Nephron (organoid): ENCODE data around the gene SLC2A13.
"Not testable (repeated sequence)": the region's sequence is repeated elsewhere in the genome, so short reads cannot be mapped to it uniquely, and the experiment has no call there.

Experiments used
- H3K27ac Mint-ChIP-seq, 3 experiments: 2 replicates each; pipeline ENCODE4 v1.8.0; 2020; ENCODE audit warnings: mixed read lengths in 3 of 3, mild to moderate bottlenecking in 2 of 3, moderate library complexity in 1 of 3
- H3K27me3 Mint-ChIP-seq: 2 replicates; pipeline ENCODE4 v1.8.0; 2021; ENCODE audit warnings: low read depth, mild to moderate bottlenecking, moderate library complexity, mixed read lengths
- H3K36me3 Mint-ChIP-seq: 2 replicates; pipeline ENCODE4 v1.8.0; 2020; ENCODE audit warnings: low read depth, mixed read lengths
- H3K4me1 Mint-ChIP-seq: 2 replicates; pipeline ENCODE4 v1.8.0; 2020; ENCODE audit warnings: mixed read lengths
- H3K4me3 Mint-ChIP-seq, 3 experiments: 2 replicates each; pipeline ENCODE4 v1.8.0; 2020; ENCODE audit warnings: mild to moderate bottlenecking in 3 of 3, mixed read lengths in 3 of 3, moderate library complexity in 2 of 3
- H3K9me3 Mint-ChIP-seq: 2 replicates; pipeline ENCODE4 v1.8.0; 2020; ENCODE audit warnings: mixed read lengths
- TF ChIP-seq, protein P1 (sequence below), 3 experiments: fragments of 200-600 bp; sonication (generic); IDR thresholded peaks; one replicate each; pipeline ENCODE4 v1.5.0; 2021; ENCODE audit warnings: antibody characterized with exemption in 3 of 3; ENCODE audit not compliant: unreplicated experiment in 3 of 3

Gene SLC2A13

DNA sequence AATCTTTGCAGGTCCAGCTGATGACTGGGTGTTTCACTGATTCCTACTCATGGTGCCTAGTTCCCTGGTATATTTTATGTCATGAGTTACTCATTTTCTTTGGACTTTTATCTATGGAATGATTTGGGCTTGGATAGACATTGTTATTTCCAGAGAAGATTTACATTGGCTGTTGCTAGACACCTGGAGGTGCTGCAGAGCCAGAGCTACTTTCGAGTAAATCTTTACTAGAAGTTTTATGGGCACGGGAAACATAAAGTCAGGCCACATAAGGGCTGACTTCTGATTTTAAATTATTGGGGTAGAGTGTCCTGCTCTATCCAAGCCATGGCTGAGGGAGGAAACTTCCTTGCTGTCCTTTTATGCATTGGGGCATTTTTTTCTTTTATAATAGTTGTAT lies 310.4 kb downstream of the SLC2A13 start:
- Mint-ChIP-seq H3K9me3 (no peaks in the 10 kb centered on the region), H3K36me3 (peaks cover 4% of the 10 kb centered on the region), H3K27me3 (no peaks in the 10 kb centered on the region), H3K4me3 (no peak overlapping the region), H3K4me1 (no peaks in the 10 kb centered on the region), H3K27ac (no peak overlapping the region)
- TF ChIP-seq, protein P1, sequence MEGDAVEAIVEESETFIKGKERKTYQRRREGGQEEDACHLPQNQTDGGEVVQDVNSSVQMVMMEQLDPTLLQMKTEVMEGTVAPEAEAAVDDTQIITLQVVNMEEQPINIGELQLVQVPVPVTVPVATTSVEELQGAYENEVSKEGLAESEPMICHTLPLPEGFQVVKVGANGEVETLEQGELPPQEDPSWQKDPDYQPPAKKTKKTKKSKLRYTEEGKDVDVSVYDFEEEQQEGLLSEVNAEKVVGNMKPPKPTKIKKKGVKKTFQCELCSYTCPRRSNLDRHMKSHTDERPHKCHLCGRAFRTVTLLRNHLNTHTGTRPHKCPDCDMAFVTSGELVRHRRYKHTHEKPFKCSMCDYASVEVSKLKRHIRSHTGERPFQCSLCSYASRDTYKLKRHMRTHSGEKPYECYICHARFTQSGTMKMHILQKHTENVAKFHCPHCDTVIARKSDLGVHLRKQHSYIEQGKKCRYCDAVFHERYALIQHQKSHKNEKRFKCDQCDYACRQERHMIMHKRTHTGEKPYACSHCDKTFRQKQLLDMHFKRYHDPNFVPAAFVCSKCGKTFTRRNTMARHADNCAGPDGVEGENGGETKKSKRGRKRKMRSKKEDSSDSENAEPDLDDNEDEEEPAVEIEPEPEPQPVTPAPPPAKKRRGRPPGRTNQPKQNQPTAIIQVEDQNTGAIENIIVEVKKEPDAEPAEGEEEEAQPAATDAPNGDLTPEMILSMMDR (IDR thresholded peaks at IDR 0.05; ENCODE audit: unreplicated experiment in 3 of 3): no peak

DNA sequence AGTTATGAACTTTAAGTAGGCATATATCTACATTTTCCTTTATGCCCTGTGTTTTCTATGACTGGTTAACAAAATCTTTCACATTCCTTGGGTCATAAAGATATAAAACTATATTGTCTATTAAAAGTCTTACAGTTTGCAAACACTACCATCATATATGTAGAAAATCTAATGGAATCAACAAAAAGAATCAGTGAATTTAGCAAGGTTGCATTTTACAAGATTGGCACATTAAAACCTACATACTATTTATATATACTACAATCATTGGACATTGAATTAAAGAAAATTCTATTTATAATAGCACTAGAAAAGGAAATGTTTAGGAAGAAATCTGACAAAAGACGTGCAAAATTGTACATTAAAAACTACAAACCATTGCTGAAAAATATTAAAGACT lies 312.9 kb downstream of the SLC2A13 start:
- TF ChIP-seq, protein P1 (IDR thresholded peaks at IDR 0.05; ENCODE audit: unreplicated experiment in 3 of 3): no peak
- no peaks in the 10 kb centered on the region for H3K4me1 Mint-ChIP-seq
- H3K27me3 Mint-ChIP-seq: no peaks in the 10 kb centered on the region
- no peak overlapping the region for H3K4me3 Mint-ChIP-seq
- no peaks in the 10 kb centered on the region for H3K9me3 Mint-ChIP-seq
- no peak overlapping the region for H3K27ac Mint-ChIP-seq
- H3K36me3 Mint-ChIP-seq: no peaks in the 10 kb centered on the region

DNA sequence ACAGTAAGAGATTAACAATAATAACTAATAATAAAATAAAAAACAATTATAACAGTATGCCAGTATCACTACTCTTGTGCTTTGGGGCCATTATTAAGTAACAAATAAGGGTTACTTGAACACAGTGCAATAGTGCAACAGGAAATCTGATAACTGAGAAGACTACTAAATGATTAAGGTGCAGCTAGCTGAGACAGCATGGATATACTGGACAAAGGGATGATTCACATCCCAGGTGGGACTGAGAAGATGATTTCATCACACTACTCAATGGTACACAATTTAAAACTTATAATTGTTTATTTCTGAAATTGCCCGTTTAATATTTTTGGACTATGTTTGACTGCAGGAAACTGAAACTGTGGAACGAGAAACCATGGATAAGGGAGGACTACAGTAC lies 317.6 kb downstream of the SLC2A13 start:
- no peak overlapping the region for H3K27ac Mint-ChIP-seq
- no peaks in the 10 kb centered on the region for H3K27me3 Mint-ChIP-seq
- no peak overlapping the region for H3K4me3 Mint-ChIP-seq
- no peaks in the 10 kb centered on the region for H3K4me1 Mint-ChIP-seq
- TF ChIP-seq, protein P1 (IDR thresholded peaks at IDR 0.05; ENCODE audit: unreplicated experiment in 3 of 3): no peak
- no peaks in the 10 kb centered on the region for H3K36me3 Mint-ChIP-seq
- H3K9me3 Mint-ChIP-seq: no peaks in the 10 kb centered on the region

DNA sequence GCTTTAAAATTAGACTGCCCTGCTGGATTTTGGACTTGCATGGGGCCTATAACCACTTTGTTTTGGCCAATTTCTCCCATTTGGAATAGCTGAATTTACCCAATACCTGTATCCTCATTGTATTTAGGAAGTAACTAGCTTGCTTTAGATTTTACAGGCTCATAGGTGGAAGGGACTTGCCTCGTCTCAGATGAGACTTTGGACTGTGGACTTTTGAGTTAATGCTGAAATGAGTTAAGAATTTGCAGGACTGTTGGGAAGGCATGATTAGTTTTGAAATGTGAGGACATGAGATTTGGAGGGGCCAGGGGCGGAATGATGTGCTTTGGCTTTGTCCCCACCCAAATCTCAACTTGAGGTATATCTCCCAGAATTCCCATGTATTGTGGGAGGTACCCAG lies 320.1 kb downstream of the SLC2A13 start:
- not testable (repeated sequence) for H3K4me3 Mint-ChIP-seq, H3K36me3 Mint-ChIP-seq, H3K27me3 Mint-ChIP-seq, H3K9me3 Mint-ChIP-seq, H3K27ac Mint-ChIP-seq, H3K4me1 Mint-ChIP-seq

DNA sequence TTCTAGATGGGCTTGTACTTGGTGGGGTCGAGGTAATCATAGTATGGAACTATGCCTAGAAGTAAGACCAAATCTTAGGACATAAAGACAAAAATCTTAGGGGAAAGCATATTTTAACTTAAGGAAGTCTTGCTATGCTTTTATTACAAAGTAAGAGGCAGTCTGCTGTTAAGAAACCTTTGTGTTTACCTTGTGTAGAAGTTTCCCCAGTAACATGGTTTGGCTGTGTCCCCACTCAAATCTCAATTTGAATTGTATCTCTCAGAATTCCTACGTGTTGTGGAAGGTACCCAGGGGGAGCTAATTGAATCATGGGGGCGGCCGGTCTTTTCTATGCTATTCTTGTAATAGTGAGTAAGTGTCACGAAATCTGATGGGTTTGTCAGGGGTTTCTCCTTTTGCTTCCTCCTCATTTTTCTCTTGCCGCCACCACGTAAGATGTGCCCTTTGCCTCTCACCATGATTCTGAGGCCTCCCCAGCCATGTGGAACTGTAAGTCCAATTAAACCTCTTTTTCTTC lies 323.8 kb downstream of the SLC2A13 start:
- Mint-ChIP-seq H3K27ac (no peak overlapping the region), H3K4me1 (no peaks in the 10 kb centered on the region), H3K9me3 (peaks cover 3% of the 10 kb centered on the region), H3K4me3 (no peak overlapping the region), H3K36me3 (peaks cover 3% of the 10 kb centered on the region), H3K27me3 (no peaks in the 10 kb centered on the region)
- TF ChIP-seq, protein P1 (IDR thresholded peaks at IDR 0.05; ENCODE audit: unreplicated experiment in 3 of 3): no peak

DNA sequence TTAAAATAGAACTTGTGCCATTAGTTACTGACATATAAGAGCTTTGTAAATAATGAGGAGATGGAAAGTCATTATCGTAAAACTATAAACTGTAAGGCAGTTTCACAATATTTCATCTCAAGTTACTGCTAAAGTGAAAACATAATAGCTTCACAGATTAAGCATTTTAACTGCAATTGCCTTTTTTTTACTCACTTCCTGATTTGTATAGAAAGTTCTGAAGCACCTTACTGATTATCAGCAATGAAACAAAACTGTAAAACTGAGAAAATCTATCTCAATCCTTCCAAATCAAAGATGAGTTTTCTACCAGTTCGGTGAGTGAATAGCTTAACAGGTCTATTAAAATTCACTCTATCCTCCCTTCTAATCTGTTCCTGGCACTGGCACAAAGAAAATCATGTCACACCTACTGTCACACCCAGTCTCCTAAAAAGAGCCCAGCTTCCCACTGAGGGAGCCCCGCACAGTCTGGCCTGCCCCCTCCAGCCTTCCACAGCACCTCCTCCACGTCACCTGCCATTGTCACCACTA lies 324.9 kb downstream of the SLC2A13 start:
- TF ChIP-seq, protein P1 (IDR thresholded peaks at IDR 0.05; ENCODE audit: unreplicated experiment in 3 of 3): no peak
- H3K4me3 Mint-ChIP-seq: no peak overlapping the region
- no peak overlapping the region for H3K27ac Mint-ChIP-seq
- no peaks in the 10 kb centered on the region for H3K4me1 Mint-ChIP-seq
- H3K36me3 Mint-ChIP-seq: peaks cover 3% of the 10 kb centered on the region
- no peaks in the 10 kb centered on the region for H3K27me3 Mint-ChIP-seq
- peaks cover 3% of the 10 kb centered on the region for H3K9me3 Mint-ChIP-seq
